ENCODE results near the gene CERS1.

Gene CERS1

DNA sequence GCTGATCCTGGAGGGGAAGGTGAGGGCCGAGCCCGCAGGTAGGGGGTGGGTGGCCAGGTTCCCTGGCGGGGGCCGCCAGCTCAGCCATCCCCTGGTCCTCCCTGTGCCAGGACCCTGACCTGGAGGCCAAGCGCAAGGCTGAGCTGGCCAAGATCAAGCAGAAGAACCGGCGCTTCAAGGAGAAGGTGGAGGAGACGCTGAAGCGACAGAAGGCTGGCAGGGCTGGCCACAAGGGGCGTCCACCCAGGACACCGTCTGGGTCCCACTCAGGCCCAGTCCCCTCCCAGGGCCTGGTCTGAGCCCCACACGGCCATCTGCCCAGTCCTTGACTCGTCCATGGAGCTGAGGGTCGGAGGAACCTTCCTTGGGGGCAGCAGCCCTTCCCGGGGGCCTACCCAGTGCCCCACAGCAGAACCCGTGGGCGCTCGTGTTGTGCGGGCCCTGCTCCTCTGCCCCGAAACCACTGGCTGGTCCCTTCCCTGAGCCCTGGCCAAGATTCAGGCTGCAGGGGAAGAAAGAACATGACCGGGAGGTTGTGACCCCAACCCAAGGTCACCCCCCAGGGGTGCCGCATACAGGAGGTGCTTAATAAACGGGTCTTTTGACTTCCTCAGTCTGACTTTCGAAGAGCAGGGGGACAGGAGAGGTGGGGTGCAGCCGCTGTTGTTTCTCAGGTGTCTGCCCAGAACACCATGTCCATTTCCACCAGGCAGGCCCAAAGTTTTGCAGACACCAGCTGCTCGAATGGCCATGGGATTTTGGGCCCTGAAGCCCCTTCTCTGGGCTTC lies 32.3 kb upstream of the CERS1 start:
- H3K27ac ChIP-seq (ENCODE audit: low read depth, low read length, poor library complexity, severe bottlenecking): no peak overlapping the region
- H3K36me3 ChIP-seq (ENCODE audit: insufficient read depth, low read length): peaks cover 45% of the 10 kb centered on the region
- H3K79me2 ChIP-seq (ENCODE audit: insufficient read depth, low read length): no peaks in the 10 kb centered on the region

DNA sequence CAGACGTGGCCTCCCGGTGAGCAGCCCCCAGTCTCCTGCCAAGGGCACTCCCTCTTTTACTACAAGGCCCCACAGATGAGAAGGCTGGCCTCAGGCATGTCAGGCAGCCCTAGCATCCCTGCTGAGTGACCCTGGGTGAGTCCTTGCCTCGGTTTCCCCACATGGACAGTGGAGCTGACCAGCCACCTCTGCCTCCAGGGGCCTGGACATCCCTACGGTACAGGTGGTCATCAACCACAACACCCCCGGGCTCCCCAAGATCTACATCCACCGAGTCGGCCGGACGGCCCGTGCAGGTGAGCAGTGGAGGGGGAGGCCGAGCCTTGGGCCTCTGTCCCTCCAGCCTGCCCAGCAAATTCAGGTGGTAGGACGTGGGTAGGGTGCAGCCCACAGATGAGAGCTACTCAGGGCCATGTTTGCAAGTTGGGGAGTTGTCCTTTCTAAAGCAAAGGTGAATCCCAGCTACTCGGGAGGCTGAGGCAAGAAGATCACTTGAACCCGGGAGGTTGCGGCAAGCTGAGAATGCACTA lies 28.8 kb upstream of the CERS1 start:
- no peak for TF ChIP-seq EZH2 (IDR thresholded peaks at IDR 0.05; ENCODE audit: borderline replicate concordance, low read length)
- TF ChIP-seq, protein P1, sequence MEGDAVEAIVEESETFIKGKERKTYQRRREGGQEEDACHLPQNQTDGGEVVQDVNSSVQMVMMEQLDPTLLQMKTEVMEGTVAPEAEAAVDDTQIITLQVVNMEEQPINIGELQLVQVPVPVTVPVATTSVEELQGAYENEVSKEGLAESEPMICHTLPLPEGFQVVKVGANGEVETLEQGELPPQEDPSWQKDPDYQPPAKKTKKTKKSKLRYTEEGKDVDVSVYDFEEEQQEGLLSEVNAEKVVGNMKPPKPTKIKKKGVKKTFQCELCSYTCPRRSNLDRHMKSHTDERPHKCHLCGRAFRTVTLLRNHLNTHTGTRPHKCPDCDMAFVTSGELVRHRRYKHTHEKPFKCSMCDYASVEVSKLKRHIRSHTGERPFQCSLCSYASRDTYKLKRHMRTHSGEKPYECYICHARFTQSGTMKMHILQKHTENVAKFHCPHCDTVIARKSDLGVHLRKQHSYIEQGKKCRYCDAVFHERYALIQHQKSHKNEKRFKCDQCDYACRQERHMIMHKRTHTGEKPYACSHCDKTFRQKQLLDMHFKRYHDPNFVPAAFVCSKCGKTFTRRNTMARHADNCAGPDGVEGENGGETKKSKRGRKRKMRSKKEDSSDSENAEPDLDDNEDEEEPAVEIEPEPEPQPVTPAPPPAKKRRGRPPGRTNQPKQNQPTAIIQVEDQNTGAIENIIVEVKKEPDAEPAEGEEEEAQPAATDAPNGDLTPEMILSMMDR (IDR thresholded peaks at IDR 0.05; ENCODE audit: low read length): no peak
- Histone ChIP-seq H3K27me3 (ENCODE audit: insufficient read depth, low read length) (no peaks in the 10 kb centered on the region), H3K79me2 (ENCODE audit: insufficient read depth, low read length) (peaks cover 9% of the 10 kb centered on the region), H3K36me3 (ENCODE audit: insufficient read depth, low read length) (peaks cover 68% of the 10 kb centered on the region), H3K4me3 (ENCODE audit: low read depth, low read length, poor library complexity, severe bottlenecking) (no peak overlapping the region), H3K27ac (ENCODE audit: low read depth, low read length, poor library complexity, severe bottlenecking) (no peak overlapping the region), H3K4me2 (ENCODE audit: low read length) (no peak overlapping the region), H3K9me3 (ENCODE audit: low read length) (no peaks in the 10 kb centered on the region), H3K9ac (ENCODE audit: low read length) (no peak overlapping the region), H2AFZ (ENCODE audit: low read length) (no peak overlapping the region), H3F3A (ENCODE audit: insufficient read depth, low read length) (no peaks in the 10 kb centered on the region), H3K4me1 (ENCODE audit: insufficient read depth, low read length, severe bottlenecking) (peaks cover 13% of the 10 kb centered on the region), H4K20me1 (ENCODE audit: insufficient read depth, low read length) (no peaks in the 10 kb centered on the region), H3K9me2 (ENCODE audit: low read depth, low read length) (no peaks in the 10 kb centered on the region)

More for the DNA sequence above, 32.3 kb upstream of the CERS1 start:
- Histone ChIP-seq H3K9me2 (ENCODE audit: low read depth, low read length) (no peaks in the 10 kb centered on the region), H3K27me3 (ENCODE audit: insufficient read depth, low read length) (no peaks in the 10 kb centered on the region), H3K4me1 (ENCODE audit: insufficient read depth, low read length, severe bottlenecking) (no peaks in the 10 kb centered on the region), H3K9me3 (ENCODE audit: low read length) (no peaks in the 10 kb centered on the region), H3K4me2 (ENCODE audit: low read length) (no peak overlapping the region), H3K4me3 (ENCODE audit: low read depth, low read length, poor library complexity, severe bottlenecking) (no peak overlapping the region), H4K20me1 (ENCODE audit: insufficient read depth, low read length) (no peaks in the 10 kb centered on the region), H3F3A (ENCODE audit: insufficient read depth, low read length) (no peaks in the 10 kb centered on the region; the same call in 1 of the 2 replicates), H2AFZ (ENCODE audit: low read length) (no peak overlapping the region), H3K9ac (ENCODE audit: low read length) (no peak overlapping the region)
- no peak for TF ChIP-seq EZH2 (IDR thresholded peaks at IDR 0.05; ENCODE audit: borderline replicate concordance, low read length)
- TF ChIP-seq, protein P1 (IDR thresholded peaks at IDR 0.05; ENCODE audit: low read length): no peak

DNA sequence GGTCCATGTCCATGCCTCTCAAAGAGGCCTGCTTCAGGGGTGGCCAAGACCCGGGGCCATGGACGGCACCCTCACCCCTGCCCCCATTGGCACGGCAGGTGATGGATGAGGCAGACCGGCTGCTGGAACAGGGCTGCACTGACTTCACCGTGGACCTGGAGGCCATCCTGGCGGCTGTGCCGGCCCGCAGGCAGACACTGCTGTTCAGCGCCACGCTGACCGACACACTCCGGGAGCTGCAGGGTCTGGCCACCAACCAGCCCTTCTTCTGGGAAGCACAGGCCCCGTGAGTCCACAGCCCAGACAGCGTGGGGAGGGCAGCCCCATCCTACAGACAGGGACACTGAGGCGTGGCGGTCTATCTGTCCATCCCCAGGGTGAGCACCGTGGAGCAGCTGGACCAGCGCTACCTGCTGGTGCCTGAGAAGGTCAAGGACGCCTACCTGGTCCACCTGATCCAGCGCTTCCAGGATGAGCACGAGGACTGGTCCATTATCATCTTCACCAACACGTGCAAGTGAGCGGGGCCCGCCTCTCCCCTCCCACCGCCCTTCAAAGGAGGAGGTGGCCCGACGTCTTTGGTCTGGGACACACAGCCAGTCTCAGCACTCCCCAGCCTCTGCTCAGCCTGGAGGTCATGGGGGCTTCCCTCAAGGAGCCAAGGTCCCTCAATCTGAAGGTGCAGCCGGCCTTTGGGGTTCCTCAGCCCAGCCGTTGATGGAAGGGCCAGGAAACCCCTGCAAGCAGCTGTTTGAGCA lies 26.4 kb upstream of the CERS1 start:
- H3K27ac ChIP-seq (ENCODE audit: low read depth, low read length, poor library complexity, severe bottlenecking): no peak overlapping the region
- H3K9me2 ChIP-seq (ENCODE audit: low read depth, low read length): no peaks in the 10 kb centered on the region
- H3K9ac ChIP-seq (ENCODE audit: low read length): no peak overlapping the region
- H4K20me1 ChIP-seq (ENCODE audit: insufficient read depth, low read length): no peaks in the 10 kb centered on the region
- no peak overlapping the region for H2AFZ ChIP-seq (ENCODE audit: low read length)
- peaks cover 25% of the 10 kb centered on the region for H3K4me1 ChIP-seq (ENCODE audit: insufficient read depth, low read length, severe bottlenecking)
- peaks cover 55% of the 10 kb centered on the region for H3K36me3 ChIP-seq (ENCODE audit: insufficient read depth, low read length)
- no peaks in the 10 kb centered on the region for H3K27me3 ChIP-seq (ENCODE audit: insufficient read depth, low read length)
- H3F3A ChIP-seq (ENCODE audit: insufficient read depth, low read length): no peaks in the 10 kb centered on the region
- H3K4me2 ChIP-seq (ENCODE audit: low read length): no peak overlapping the region
- H3K4me3 ChIP-seq (ENCODE audit: low read depth, low read length, poor library complexity, severe bottlenecking): no peak overlapping the region
- TF ChIP-seq, protein P1 (IDR thresholded peaks at IDR 0.05; ENCODE audit: low read length): no peak
- no peak for TF ChIP-seq EZH2 (IDR thresholded peaks at IDR 0.05; ENCODE audit: borderline replicate concordance, low read length)
- H3K79me2 ChIP-seq (ENCODE audit: insufficient read depth, low read length): peaks cover 10% of the 10 kb centered on the region
- no peaks in the 10 kb centered on the region for H3K9me3 ChIP-seq (ENCODE audit: low read length)

Measured in OCI-LY1 (cell line).